ENCODE results near the gene GNS. TPM values are rescaled to one million over a fixed set of nuclear protein-coding genes. Genes with fewer than 3 reads are reported as not detected.

Gene GNS
- total and polyA plus RNA-seq, 9 donors, result 63.9 to 278 (median 101) TPM

DNA sequence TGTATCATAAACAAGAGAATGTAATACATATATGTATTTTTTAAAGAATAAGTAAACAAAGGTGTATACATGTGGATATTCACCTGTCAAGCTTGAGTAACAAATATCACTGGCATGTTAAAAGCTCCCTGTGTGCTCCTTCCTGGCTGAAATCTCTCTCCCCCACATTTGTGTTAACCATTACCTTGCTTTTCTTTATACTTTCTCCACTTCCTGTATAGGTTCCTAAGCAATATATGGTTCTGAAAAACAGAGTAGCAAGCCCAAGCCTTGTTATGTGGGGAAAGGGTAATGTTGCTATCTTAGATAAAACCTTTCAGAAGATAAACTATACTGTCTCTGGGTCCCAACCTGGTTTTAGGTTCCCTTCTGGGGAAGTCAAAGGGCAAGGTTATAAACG is 32.9 kb upstream of the GNS start:
- H3K4me1 ChIP-seq (ENCODE audit: insufficient read depth), result no peaks in the 10 kb centered on the region
- H3K9me3 ChIP-seq, result no peaks in the 10 kb centered on the region
- H3K4me3 ChIP-seq, result no peak overlapping the region
- intact Hi-C loops (cut with DNase I), result no loop called here
- no peak overlapping the region for H3K27ac ChIP-seq
- DNase-seq, result no peak
- WGBS, 3 donors, result 74 to 86% (median 82%) methylated on average over 1 of the region's 1 CpG
- no peak for TF ChIP-seq POLR2A (IDR thresholded peaks at IDR 0.05)
- no peak for TF ChIP-seq CTCF (IDR thresholded peaks at IDR 0.05)
- TF ChIP-seq EP300 (IDR thresholded peaks at IDR 0.05), result no peak
- no peaks in the 10 kb centered on the region for H3K36me3 ChIP-seq
- H3K27me3 ChIP-seq, result no peaks in the 10 kb centered on the region

DNA sequence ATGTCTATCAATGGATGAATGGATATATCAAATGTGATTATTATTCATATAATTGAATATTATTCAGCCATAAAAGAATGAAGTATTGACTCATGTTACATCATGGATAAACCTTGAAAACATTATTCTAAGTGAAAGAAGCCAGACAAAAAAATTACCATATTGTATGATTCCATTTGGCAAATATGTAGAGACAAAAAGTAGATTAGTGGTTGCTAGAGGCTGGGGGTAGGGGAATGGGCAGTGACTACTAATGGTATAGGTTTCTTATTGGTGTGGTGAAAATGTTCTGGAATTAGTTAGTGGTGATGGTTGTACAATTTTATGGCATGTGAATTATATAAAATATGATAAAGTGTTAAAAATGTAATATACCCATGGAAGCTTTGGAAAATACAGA is 31.8 kb upstream of the GNS start:
- TF ChIP-seq POLR2A (IDR thresholded peaks at IDR 0.05) (no peak), EP300 (IDR thresholded peaks at IDR 0.05) (no peak), CTCF (IDR thresholded peaks at IDR 0.05) (no peak)
- no peak for DNase-seq
- Histone ChIP-seq H3K27me3 (no peaks in the 10 kb centered on the region), H3K9me3 (no peaks in the 10 kb centered on the region), H3K36me3 (no peaks in the 10 kb centered on the region), H3K4me3 (no peak overlapping the region), H3K4me1 (ENCODE audit: insufficient read depth) (no peaks in the 10 kb centered on the region), H3K27ac (no peak overlapping the region)
- intact Hi-C loops (cut with DNase I), result no loop called here

DNA sequence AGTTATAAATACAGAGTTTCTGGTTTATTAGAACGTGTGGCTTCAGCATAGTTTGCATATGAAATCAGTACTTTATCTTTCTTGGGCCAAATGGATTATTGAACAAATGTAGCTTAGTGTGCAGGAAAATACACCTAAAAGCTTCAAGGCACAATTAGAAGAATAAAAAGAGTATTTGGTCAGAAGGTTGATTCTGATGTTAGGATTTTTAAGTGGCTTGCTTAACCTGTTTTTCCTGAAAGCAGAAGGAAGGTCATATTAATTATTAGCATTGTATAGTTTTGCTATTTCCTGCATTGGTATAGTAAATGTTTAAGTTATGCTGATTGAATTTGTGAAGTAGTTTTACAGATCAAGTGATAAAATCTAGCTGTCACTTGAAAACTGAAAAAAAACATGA is 31.0 kb upstream of the GNS start:
- Histone ChIP-seq H3K27ac (no peak overlapping the region), H3K27me3 (no peaks in the 10 kb centered on the region), H3K36me3 (no peaks in the 10 kb centered on the region), H3K9me3 (no peaks in the 10 kb centered on the region), H3K4me1 (ENCODE audit: insufficient read depth) (no peaks in the 10 kb centered on the region), H3K4me3 (no peak overlapping the region)
- intact Hi-C loops (cut with DNase I), result no loop called here
- TF ChIP-seq EP300 (IDR thresholded peaks at IDR 0.05), result no peak
- no peak for DNase-seq
- 64 to 78% (median 65%) methylated on average over 1 of the region's 1 CpG for WGBS, 3 donors

GRCh38 chr12:64785838-64786237 is 26.6 kb upstream of the GNS start:
- 88 to 93% (median 91%) methylated on average over 6 of the region's 6 CpGs for WGBS, 3 donors
- H3K27me3 ChIP-seq, result no peaks in the 10 kb centered on the region
- DNase-seq, result no peak
- TF ChIP-seq CTCF (IDR thresholded peaks at IDR 0.05), result no peak
- no peak for TF ChIP-seq EP300 (IDR thresholded peaks at IDR 0.05)
- TF ChIP-seq POLR2A (IDR thresholded peaks at IDR 0.05), result no peak
- no peak overlapping the region for H3K4me3 ChIP-seq
- H3K27ac ChIP-seq, result no peak overlapping the region
- H3K9me3 ChIP-seq, result no peaks in the 10 kb centered on the region
- H3K4me1 ChIP-seq (ENCODE audit: insufficient read depth), result peaks cover 1% of the 10 kb centered on the region
- H3K36me3 ChIP-seq, result no peaks in the 10 kb centered on the region
- intact Hi-C loops (cut with DNase I), result no loop called here

DNA sequence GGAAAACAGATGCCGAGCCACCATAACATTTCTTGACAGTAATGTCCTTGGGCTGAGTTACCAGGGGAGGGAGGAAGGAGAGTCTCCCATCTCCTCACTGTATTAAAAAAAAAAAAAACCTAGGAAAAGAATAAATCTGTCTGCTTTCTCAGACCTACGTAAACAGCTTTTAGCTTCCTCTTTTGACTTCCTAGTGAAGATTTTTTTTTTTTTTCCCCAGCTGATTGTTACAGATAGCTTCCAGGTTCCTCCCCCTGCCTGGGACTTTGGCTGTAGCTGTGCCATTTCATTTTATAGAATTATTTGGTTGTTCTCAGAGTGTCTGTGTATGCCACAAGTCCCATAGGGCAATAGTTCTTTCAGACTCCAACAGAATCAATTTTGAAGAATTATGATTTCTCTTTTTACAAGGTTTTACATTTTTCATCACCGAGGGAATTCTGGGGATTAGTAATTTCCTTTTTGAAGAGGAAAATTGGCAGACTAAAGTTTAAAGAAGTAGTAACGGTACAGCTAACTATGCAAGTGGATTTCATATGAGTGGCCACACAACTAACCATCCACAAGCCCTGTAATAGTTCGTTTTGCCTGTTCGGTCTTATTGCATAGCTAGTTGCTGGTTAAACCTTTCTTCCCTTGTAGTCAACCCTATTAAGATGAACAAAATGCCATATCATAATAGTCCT is 23.1 kb upstream of the GNS start:
- no peaks in the 10 kb centered on the region for H3K36me3 ChIP-seq
- peaks cover 1% of the 10 kb centered on the region for H3K4me1 ChIP-seq (ENCODE audit: insufficient read depth)
- no peak overlapping the region for H3K27ac ChIP-seq
- 62 to 81% (median 73%) methylated on average over 6 of the region's 6 CpGs for WGBS, 3 donors
- DNase-seq, result no peak
- H3K27me3 ChIP-seq, result no peaks in the 10 kb centered on the region
- intact Hi-C loops (cut with DNase I), result no loop called here
- no peak overlapping the region for H3K4me3 ChIP-seq
- no peaks in the 10 kb centered on the region for H3K9me3 ChIP-seq
- no peak for TF ChIP-seq POLR2A (IDR thresholded peaks at IDR 0.05)
- no peak for TF ChIP-seq EP300 (IDR thresholded peaks at IDR 0.05)
- TF ChIP-seq CTCF (IDR thresholded peaks at IDR 0.05), result no peak

All from ovary (tissue), 9 donors.